Aorta (tissue), 5 donors: ENCODE data around the gene MUC5AC. TPM values are rescaled to one million over a fixed set of nuclear protein-coding genes. Genes with fewer than 3 reads are reported as not detected.
"Not testable (repeated sequence)": the region's sequence is repeated elsewhere in the genome, so short reads cannot be mapped to it uniquely, and the experiment has no call there.

Experiments
- ATAC-seq: fragments of 200-7000 bp; cut with Tn5 transposase; one replicate; pipeline ENCODE4 v1.9.1; 2022; ENCODE audit warnings: moderate library complexity; ENCODE audit not compliant: low FRiP score
- DNase-seq, 2 donors: peaks; one replicate each; pipeline ENCODE4 v3.0.0-alpha.2; 2020
- H3K27ac ChIP-seq, 2 donors: one replicate each; pipeline ENCODE4 v1.5.1; 2013; ENCODE audit warnings: low read length in 2 of 2, mild to moderate bottlenecking in 2 of 2, moderate library complexity in 2 of 2, control low read depth in 1 of 2, inconsistent platforms in 1 of 2, low read depth in 1 of 2
- H3K27me3 ChIP-seq, 2 donors: one replicate each; pipeline ENCODE4 v1.6.1; 2013; ENCODE audit warnings: control low read depth in 1 of 2, low read length in 1 of 2, mild to moderate bottlenecking in 1 of 2, moderate library complexity in 1 of 2; ENCODE audit not compliant: insufficient read depth in 2 of 2, control insufficient read depth in 1 of 2
- H3K36me3 ChIP-seq, 2 donors: one replicate each; pipeline ENCODE4 v1.6.1; 2013; ENCODE audit warnings: control low read depth in 1 of 2, low read length in 1 of 2, mild to moderate bottlenecking in 1 of 2; ENCODE audit not compliant: insufficient read depth in 2 of 2, control insufficient read depth in 1 of 2
- H3K4me1 ChIP-seq, 2 donors: one replicate each; pipeline ENCODE4 v1.6.1; 2013; ENCODE audit warnings: low read length in 2 of 2, control low read depth in 1 of 2, mild to moderate bottlenecking in 1 of 2, moderate library complexity in 1 of 2; ENCODE audit not compliant: insufficient read depth in 2 of 2, control insufficient read depth in 1 of 2
- H3K4me3 ChIP-seq, 2 donors: one replicate each; pipeline ENCODE4 v1.5.1; 2013; ENCODE audit warnings: low read length in 2 of 2, control low read depth in 1 of 2, mild to moderate bottlenecking in 1 of 2
- H3K9me3 ChIP-seq: one replicate; pipeline ENCODE4 v1.6.1; 2013; ENCODE audit warnings: mild to moderate bottlenecking, low read length; ENCODE audit not compliant: control insufficient read depth
- WGBS, 2 donors: extraction: QIAGEN DNeasy Blood & Tissue Kit; methylation state at CpG; one replicate each; pipeline ENCODE4 v1.1.7; 2013; 5-methylcytosine and 5-hydroxymethylcytosine counted together
- intact Hi-C, 2 donors: fragments of 100-400 bp; cut with DNase I; formaldehyde crosslinking; loops; one replicate each; pipeline versions ENCODE4 v1.14.2 to v1.15.0; 2022
- polyA plus RNA-seq, 2 donors: library from polyadenylated mRNA; stranded (reverse); fragments of 200-250 nt; gene quantifications; one replicate each; pipeline ENCODE4 v1.2.3, GENCODE V29; 2013
- total RNA-seq, 2 donors: library from RNA; stranded (reverse); fragmentation: NEBNext Ultra II Directional; extraction: Animal tissue kit (Norgen Biotek cat#: 25700); gene quantifications; one replicate each; pipeline ENCODE4 v1.2.1, GENCODE V29; 2021
- donor health status: healthy with polysubstance abuse.
- donor health status: Bipolar disorder and iron deficiency.
- donor health status: DM: no; HTN: no; CAD: no.
- donor health status: DM: no; HTN: no; CAD: no.
- donor health status: DM: yes; HTN: yes; CAD: no.

Gene MUC5AC
- total and polyA plus RNA-seq, 4 donors = 0.05 TPM; not detected in 3

GRCh38 chr11:1157341-1157644 is 460 bp upstream of the MUC5AC start:
- ATAC-seq = no peak
- Histone ChIP-seq H3K9me3 (no peaks in the 10 kb centered on the region), H3K4me3 (no peak overlapping the region), H3K27ac (no peak overlapping the region), H3K4me1 (no peaks in the 10 kb centered on the region), H3K27me3 (no peaks in the 10 kb centered on the region), H3K36me3 (no peaks in the 10 kb centered on the region)
- no peak for DNase-seq
- WGBS, 2 donors = 54 to 63% methylated on average over 4 of the region's 4 CpGs
- intact Hi-C loops = no loop called here

GRCh38 chr11:1158681-1159487 is 1.1 kb downstream of the MUC5AC start:
- ATAC-seq (no peak), DNase-seq (peak; percentile 33 to 71)
- Histone ChIP-seq H3K9me3 (no peaks in the 10 kb centered on the region), H3K27me3 (no peaks in the 10 kb centered on the region), H3K36me3 (no peaks in the 10 kb centered on the region), H3K4me3 (no peak overlapping the region), H3K27ac (no peak overlapping the region), H3K4me1 (no peaks in the 10 kb centered on the region)
- intact Hi-C loops = no loop called here
- 78 to 82% methylated on average over 32 of the region's 32 CpGs for WGBS, 2 donors

DNA sequence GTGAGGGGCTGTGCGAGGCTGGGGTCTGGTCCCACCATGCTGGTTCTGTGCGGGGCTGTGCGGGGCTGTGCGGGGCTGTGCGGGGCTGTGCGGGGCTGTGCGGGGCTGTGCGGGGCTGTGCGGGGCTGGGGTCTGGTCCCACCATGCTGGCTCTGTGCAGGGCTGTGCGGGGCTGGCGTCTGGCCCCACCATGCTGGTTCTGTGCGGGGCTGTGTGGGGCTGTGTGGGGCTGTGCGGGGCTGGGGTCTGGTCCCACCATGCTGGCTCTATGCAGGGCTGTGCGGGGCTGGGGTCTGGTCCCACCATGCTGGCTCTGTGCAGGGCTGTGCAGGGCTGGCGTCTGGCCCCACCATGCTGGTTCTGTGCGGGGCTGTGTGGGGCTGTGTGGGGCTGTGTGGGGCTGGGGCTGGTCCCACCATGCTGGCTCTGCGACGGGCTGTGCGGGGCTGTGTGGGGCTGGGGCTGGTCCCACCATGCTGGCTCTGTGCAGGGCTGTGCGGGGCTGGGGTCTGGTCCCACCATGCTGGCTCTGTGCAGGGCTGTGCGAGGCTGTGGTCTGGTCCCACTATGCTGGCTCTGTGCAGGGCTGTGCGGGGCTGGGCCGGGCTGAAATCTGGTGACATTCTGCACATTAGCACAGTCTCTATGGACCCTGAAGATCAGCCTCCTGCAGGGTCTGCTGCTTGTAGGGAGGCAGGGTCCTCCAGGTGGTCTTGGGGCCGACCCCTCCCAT is 1.9 kb downstream of the MUC5AC start:
- intact Hi-C loops, H3K36me3 ChIP-seq, H3K4me1 ChIP-seq, H3K27ac ChIP-seq, H3K27me3 ChIP-seq, H3K4me3 ChIP-seq, ATAC-seq, H3K9me3 ChIP-seq: not testable (repeated sequence)
- DNase-seq = peak in 1 of 2 donors; percentile 54
- 62 to 68% methylated on average over 20 to 24 of the region's 24 CpGs for WGBS, 2 donors

DNA sequence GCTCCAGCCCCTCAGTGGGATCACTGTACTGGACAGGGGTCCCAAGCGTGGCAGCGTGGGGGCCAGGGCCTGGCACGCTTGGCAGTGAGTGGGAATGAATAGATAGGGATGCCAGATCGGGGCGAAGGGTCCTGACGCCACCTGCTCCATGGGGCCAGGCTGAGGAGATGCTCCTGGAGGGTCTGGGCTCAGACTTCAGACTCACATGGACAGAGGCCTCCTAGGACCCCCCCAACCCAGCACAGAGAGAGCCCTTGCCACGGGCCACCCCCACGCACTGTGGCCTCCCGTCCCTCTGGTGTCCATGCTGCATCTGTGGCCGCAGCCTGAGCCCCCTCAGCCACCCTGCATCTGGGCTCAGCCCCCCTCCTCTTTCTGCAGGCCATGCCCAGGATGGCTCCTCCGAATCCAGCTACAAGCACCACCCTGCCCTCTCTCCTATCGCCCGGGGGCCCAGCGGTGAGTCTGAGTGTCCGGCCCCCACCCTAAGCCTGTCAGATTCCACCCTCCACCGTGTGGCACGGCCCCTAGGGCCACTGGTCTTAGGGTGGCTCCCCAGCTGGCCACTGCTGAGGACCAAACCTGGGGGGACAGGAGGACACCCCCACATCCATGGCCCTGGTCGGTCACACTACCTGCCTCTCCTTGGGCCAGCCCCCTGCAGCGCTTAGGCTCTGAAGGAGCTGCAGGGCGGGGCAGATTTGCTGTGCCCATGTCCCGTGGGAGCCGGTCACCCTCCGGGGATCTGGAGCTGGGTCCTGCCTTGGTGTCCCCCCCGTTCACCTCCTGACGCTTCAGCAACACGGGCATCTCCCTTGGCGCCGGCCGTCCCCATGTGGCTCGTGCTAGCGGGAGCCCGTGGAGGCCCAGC is 2.7 kb downstream of the MUC5AC start:
- intact Hi-C loops = no loop called here
- 86 to 87% methylated on average over 32 of the region's 32 CpGs for WGBS, 2 donors
- no peak overlapping the region for H3K27ac ChIP-seq
- H3K36me3 ChIP-seq = no peaks in the 10 kb centered on the region
- H3K4me1 ChIP-seq = no peaks in the 10 kb centered on the region
- no peaks in the 10 kb centered on the region for H3K27me3 ChIP-seq
- H3K9me3 ChIP-seq = no peaks in the 10 kb centered on the region
- H3K4me3 ChIP-seq = no peak overlapping the region
- DNase-seq (peak; percentile 30 to 73), ATAC-seq (no peak)

GRCh38 chr11:1161410-1162137 is 3.8 kb downstream of the MUC5AC start:
- no peak for ATAC-seq
- Histone ChIP-seq H3K9me3 (no peaks in the 10 kb centered on the region), H3K27me3 (no peaks in the 10 kb centered on the region), H3K27ac (no peak overlapping the region), H3K36me3 (no peaks in the 10 kb centered on the region), H3K4me1 (no peaks in the 10 kb centered on the region), H3K4me3 (no peak overlapping the region)
- intact Hi-C loops = no loop called here
- 82 to 83% methylated on average over 33 to 42 of the region's 42 CpGs for WGBS, 2 donors
- DNase-seq = peak in 1 of 2 donors; percentile 68

- Histone ChIP-seq H3K4me3 (no peak overlapping the region), H3K36me3 (no peaks in the 10 kb centered on the region), H3K4me1 (no peaks in the 10 kb centered on the region), H3K27ac (no peak overlapping the region), H3K9me3 (no peaks in the 10 kb centered on the region), H3K27me3 (no peaks in the 10 kb centered on the region)
- ATAC-seq (no peak), DNase-seq (peak in 1 of 2 donors; percentile 62)
- 77% methylated on average over 21 of the region's 21 CpGs for WGBS, 2 donors
- intact Hi-C loops = no loop called here
Measured at GRCh38 chr11:1162138-1162475, 4.4 kb downstream of the MUC5AC start.

DNA sequence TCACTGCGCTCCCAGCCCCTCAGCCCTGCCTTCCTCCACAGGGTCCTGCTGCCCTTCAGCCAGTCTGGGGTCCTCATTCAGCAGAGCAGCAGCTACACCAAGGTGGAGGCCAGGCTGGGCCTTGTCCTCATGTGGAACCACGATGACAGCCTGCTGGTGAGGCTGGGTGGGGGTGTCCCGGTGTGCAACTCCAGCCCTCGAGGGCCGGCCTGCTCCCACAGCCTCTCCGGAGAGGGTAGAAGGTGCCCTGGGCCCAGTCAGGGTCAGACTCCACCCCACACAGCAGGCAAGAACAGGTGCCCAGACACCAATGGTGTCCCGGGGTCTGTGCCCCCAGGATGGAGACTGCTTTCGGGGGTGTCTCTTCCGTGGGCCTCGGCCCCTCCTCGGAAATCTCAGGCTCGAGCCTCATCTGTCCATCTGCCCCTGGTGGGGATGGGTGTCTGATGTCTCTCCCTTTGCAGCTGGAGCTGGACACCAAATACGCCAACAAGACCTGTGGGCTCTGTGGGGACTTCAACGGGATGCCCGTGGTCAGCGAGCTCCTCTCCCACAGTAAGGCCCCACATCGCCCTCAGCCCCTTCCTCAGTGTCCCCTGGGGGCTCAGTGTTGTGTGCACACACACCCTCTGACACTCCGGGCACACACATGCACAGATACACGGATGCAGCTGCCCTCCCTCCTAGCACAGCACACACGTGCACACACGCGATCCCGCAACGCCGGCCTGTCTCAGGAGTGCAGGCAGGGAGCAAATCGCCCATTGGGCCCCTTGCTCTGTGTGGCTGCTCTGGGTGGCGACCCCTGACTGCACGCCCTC is 4.9 kb downstream of the MUC5AC start:
- no peaks in the 10 kb centered on the region for H3K9me3 ChIP-seq
- H3K27me3 ChIP-seq = no peaks in the 10 kb centered on the region
- H3K4me3 ChIP-seq = no peak overlapping the region
- intact Hi-C loops = no loop called here
- ATAC-seq (no peak), DNase-seq (peak; percentile 39 to 68)
- H3K4me1 ChIP-seq = no peaks in the 10 kb centered on the region
- 85 to 87% methylated on average over 28 of the region's 28 CpGs for WGBS, 2 donors
- H3K27ac ChIP-seq = no peak overlapping the region
- H3K36me3 ChIP-seq = no peaks in the 10 kb centered on the region
